WERI-Rb-1 (cell line): Measurements from ENCODE around the gene CLEC19A.

Source experiments
- DNase-seq: peaks from one replicate; pipeline ENCODE4 v3.0.0-alpha.2; 2020
- H3K27ac ChIP-seq: fragments of 250-450 bp; sonication (Bioruptor Pico); 2 replicates; pipeline ENCODE4 v1.5.1; 2020; ENCODE audit warnings: mild to moderate bottlenecking, moderate library complexity
- H3K27me3 ChIP-seq: fragments of 250-450 bp; sonication (Bioruptor Pico); 2 replicates; pipeline ENCODE4 v1.5.1; 2021; ENCODE audit warnings: mild to moderate bottlenecking, low read depth, moderate library complexity; ENCODE audit not compliant: insufficient read depth, severe bottlenecking
- H3K36me3 ChIP-seq: fragments of 250-450 bp; sonication (Bioruptor Pico); 2 replicates; pipeline ENCODE4 v1.5.1; 2020; ENCODE audit warnings: mild to moderate bottlenecking, moderate library complexity
- H3K4me3 ChIP-seq: 2 replicates; pipeline ENCODE4 v1.5.1; 2011; ENCODE audit warnings: low read depth, mild to moderate bottlenecking, control low read depth, low read length
- H3K9me3 ChIP-seq: fragments of 250-450 bp; sonication (Bioruptor Pico); 2 replicates; pipeline ENCODE4 v1.5.1; 2021; ENCODE audit warnings: mild to moderate bottlenecking, moderate library complexity; ENCODE audit not compliant: severe bottlenecking
- CTCF ChIP-seq: IDR thresholded peaks from 2 replicates; pipeline ENCODE4 v1.5.1; 2011; ENCODE audit warnings: low read depth, mild to moderate bottlenecking, control low read depth, inconsistent platforms, low read length

The CLEC19A gene

GRCh38 chr16:19305443-19305842, 19.9 kb downstream of the CLEC19A start:
- no peaks in the 10 kb centered on the region for H3K9me3 ChIP-seq
- no peak for DNase-seq
- H3K4me3 ChIP-seq, result no peak overlapping the region
- H3K27ac ChIP-seq, result no peak overlapping the region
- no peaks in the 10 kb centered on the region for H3K36me3 ChIP-seq
- TF ChIP-seq CTCF, result no peak
- no peaks in the 10 kb centered on the region for H3K27me3 ChIP-seq

- Histone ChIP-seq H3K4me3 (no peak overlapping the region), H3K9me3 (no peaks in the 10 kb centered on the region), H3K27me3 (no peaks in the 10 kb centered on the region), H3K27ac (no peak overlapping the region), H3K36me3 (no peaks in the 10 kb centered on the region)
- TF ChIP-seq CTCF, result no peak
- no peak for DNase-seq
Observed at GRCh38 chr16:19307587-19308241, 22.2 kb downstream of the CLEC19A start.

GRCh38 chr16:19308392-19308791, 22.9 kb downstream of the CLEC19A start:
- Histone ChIP-seq H3K36me3 (no peaks in the 10 kb centered on the region), H3K4me3 (no peak overlapping the region), H3K27ac (no peak overlapping the region), H3K27me3 (no peaks in the 10 kb centered on the region), H3K9me3 (no peaks in the 10 kb centered on the region)
- no peak for TF ChIP-seq CTCF
- no peak for DNase-seq

- DNase-seq, result no peak
- no peak overlapping the region for H3K4me3 ChIP-seq
- no peaks in the 10 kb centered on the region for H3K36me3 ChIP-seq
- no peak overlapping the region for H3K27ac ChIP-seq
- no peak for TF ChIP-seq CTCF
- H3K27me3 ChIP-seq, result no peaks in the 10 kb centered on the region
- no peaks in the 10 kb centered on the region for H3K9me3 ChIP-seq
Observed at GRCh38 chr16:19309178-19309577, 23.6 kb downstream of the CLEC19A start.

GRCh38 chr16:19314718-19315425, 29.3 kb downstream of the CLEC19A start:
- Histone ChIP-seq H3K36me3 (no peaks in the 10 kb centered on the region), H3K9me3 (no peaks in the 10 kb centered on the region), H3K27me3 (no peaks in the 10 kb centered on the region), H3K27ac (no peak overlapping the region), H3K4me3 (no peak overlapping the region)
- no peak for TF ChIP-seq CTCF
- DNase-seq, result no peak
